GM12891 (cell line): ENCODE results near the gene RNU6-7.
A peak's percentile ranks its signal among the peaks of the same experiment; 100 is the strongest.

Source experiments
- POLR2A ChIP-seq: IDR thresholded peaks from 2 replicates; pipeline ENCODE4 v1.6.1; 2011; ENCODE audit warnings: low read depth, low read length, control low read depth
- POLR2AphosphoS5 ChIP-seq: IDR thresholded peaks from 2 replicates; pipeline ENCODE4 v1.6.1; 2011; ENCODE audit warnings: low read depth, low read length, control low read depth
- POU2F2 ChIP-seq: IDR thresholded peaks from 2 replicates; pipeline ENCODE4 v1.6.1; 2011; ENCODE audit warnings: low read depth, mild to moderate bottlenecking, control low read depth, low read length, moderate library complexity
- SPI1 ChIP-seq: IDR thresholded peaks from 2 replicates; pipeline ENCODE4 v1.6.1; 2011; ENCODE audit warnings: low read depth, low read length, control low read depth
- TAF1 ChIP-seq: IDR thresholded peaks from 2 replicates; pipeline ENCODE4 v1.6.1; 2011; ENCODE audit warnings: low read depth, low read length, control low read depth

DNA sequence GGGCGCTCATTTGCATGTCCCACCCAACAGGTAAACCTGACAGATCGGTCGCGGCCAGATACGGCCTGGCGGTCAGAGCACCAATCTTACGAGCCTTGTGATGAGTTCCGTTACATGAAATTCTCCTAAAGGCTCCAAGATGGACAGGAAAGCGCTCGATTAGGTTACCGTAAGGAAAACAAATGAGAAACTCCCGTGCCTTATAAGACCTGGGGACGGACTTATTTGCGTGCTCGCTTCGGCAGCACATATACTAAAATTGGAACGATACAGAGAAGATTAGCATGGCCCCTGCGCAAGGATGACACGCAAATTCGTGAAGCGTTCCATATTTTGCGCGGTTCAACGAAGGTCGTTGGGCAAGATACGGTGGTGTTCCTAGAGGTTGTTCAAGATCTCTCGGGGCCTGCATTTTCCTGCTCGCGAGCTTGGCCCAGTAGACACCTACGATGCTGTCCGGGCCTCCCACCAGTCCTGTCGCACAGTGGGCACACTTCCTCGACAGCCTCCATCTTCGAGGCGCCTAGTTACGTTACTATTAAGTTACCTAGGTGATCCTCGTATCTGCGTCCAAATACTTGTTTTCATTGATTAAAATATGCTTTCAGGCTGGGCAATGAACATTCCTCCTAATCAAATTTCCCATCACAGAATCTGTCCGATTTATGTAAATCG lies at the start of gene RNU6-7:
- TF ChIP-seq POLR2AphosphoS5 = no peak
- TF ChIP-seq POLR2A = no peak
- TF ChIP-seq POU2F2 = peak; percentile 91
- no peak for TF ChIP-seq TAF1
- no peak for TF ChIP-seq SPI1
